ENCODE measurements around the gene SPRR1A.
"Not testable (repeated sequence)": the region's sequence is repeated elsewhere in the genome, so short reads cannot be mapped to it uniquely, and the experiment has no call there.

The SPRR1A gene

GRCh38 chr1:152999818-153000217, 15.9 kb downstream of the SPRR1A start:
- H3K27ac ChIP-seq, result no peak overlapping the region
- no peak for TF ChIP-seq ZFX (IDR thresholded peaks at IDR 0.05)

DNA sequence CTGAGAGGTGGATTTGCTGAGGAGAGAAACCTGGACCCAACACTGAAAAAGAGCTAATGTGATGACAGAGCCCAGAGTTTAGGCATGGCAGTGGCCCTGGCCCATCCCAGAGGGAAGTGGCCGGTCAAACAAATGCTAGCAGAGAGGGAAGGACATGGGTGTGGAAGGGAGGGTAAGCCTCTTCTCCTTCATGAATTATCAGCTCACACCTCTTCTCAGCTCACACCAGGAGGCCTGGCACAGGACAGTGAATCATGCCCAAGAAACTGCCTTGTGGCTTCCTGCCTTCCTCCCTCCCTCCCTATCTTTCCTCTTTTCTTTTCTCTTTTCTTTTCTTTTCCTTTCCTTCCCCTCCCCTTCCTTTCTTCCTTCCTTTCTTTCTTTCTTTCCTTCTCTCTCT, 16.4 kb downstream of the SPRR1A start:
- no peak for TF ChIP-seq ZFX (IDR thresholded peaks at IDR 0.05)
- TF ChIP-seq, protein P1, sequence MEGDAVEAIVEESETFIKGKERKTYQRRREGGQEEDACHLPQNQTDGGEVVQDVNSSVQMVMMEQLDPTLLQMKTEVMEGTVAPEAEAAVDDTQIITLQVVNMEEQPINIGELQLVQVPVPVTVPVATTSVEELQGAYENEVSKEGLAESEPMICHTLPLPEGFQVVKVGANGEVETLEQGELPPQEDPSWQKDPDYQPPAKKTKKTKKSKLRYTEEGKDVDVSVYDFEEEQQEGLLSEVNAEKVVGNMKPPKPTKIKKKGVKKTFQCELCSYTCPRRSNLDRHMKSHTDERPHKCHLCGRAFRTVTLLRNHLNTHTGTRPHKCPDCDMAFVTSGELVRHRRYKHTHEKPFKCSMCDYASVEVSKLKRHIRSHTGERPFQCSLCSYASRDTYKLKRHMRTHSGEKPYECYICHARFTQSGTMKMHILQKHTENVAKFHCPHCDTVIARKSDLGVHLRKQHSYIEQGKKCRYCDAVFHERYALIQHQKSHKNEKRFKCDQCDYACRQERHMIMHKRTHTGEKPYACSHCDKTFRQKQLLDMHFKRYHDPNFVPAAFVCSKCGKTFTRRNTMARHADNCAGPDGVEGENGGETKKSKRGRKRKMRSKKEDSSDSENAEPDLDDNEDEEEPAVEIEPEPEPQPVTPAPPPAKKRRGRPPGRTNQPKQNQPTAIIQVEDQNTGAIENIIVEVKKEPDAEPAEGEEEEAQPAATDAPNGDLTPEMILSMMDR (conservative IDR thresholded peaks at IDR 0.05), result no peak
- no peak overlapping the region for H3K27ac ChIP-seq

- no peak within 1 kb of the TSS for H3K27ac ChIP-seq
- no peak for TF ChIP-seq ZFX (IDR thresholded peaks at IDR 0.05)
- TF ChIP-seq, protein P1 (conservative IDR thresholded peaks at IDR 0.05), result no peak
Observed at GRCh38 chr1:153001382-153001781, 17.5 kb downstream of the SPRR1A start, which contains the start of gene SPRR3. Gene SPRR3, plus strand, starts transcription at chr1:153001749. Its CDS starts 1,272 bp downstream, at chr1:153003021.

GRCh38 chr1:153011235-153011758, 27.4 kb downstream of the SPRR1A start:
- not testable (repeated sequence) for H3K27ac ChIP-seq

- H3K27ac ChIP-seq, result not testable (repeated sequence)
Observed at GRCh38 chr1:153021829-153022228, 37.9 kb downstream of the SPRR1A start.

GRCh38 chr1:153022340-153022739, 38.5 kb downstream of the SPRR1A start:
- not testable (repeated sequence) for H3K27ac ChIP-seq

DNA sequence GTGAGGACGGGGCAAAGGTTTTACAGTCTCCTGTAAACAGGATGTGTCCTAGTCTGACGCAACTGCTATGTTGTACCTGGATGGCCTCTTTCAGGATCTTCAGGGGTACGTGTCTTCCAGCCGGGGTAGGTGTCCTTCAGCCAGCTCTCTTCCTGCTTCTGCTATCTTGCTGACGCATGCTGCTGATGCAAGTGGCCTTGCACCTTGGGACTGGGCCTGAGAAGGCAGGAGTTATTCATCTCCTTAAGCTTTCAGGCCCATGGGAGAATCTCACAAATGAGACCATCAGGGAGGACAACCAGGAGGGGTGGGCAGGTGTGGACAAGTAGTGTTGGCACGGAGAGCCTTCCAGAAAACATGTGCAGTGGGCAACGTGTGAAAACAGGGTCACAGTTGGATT, 39.2 kb downstream of the SPRR1A start:
- no peak for TF ChIP-seq ZFX (IDR thresholded peaks at IDR 0.05)
- TF ChIP-seq, protein P1 (conservative IDR thresholded peaks at IDR 0.05), result no peak
- H3K27ac ChIP-seq, result no peak overlapping the region

GRCh38 chr1:153024413-153024812, 40.5 kb downstream of the SPRR1A start:
- no peak for TF ChIP-seq ZFX (IDR thresholded peaks at IDR 0.05)
- TF ChIP-seq, protein P1 (conservative IDR thresholded peaks at IDR 0.05), result no peak
- H3K27ac ChIP-seq, result no peak overlapping the region

- H3K27ac ChIP-seq, result no peak overlapping the region
- TF ChIP-seq, protein P1 (conservative IDR thresholded peaks at IDR 0.05), result no peak
- TF ChIP-seq ZFX (IDR thresholded peaks at IDR 0.05), result no peak
Observed at GRCh38 chr1:153025797-153026196, 41.9 kb downstream of the SPRR1A start.

- no peak overlapping the region for H3K27ac ChIP-seq
- TF ChIP-seq, protein P1 (conservative IDR thresholded peaks at IDR 0.05), result no peak
- no peak for TF ChIP-seq ZFX (IDR thresholded peaks at IDR 0.05)
Observed at GRCh38 chr1:153028766-153029165, 44.9 kb downstream of the SPRR1A start.
